SJSA1 (cell line): ENCODE measurements around the gene DGKI. TPM values are rescaled to one million over a fixed set of nuclear protein-coding genes. Genes with fewer than 3 reads are reported as not detected.

Source experiments
- DNase-seq, 2 experiments: peaks; one replicate each; pipeline ENCODE4 v3.0.0-alpha.2; 2015 to 2020; ENCODE audit warnings: low spot score in 2 of 2, low read depth in 1 of 2
- H3K27ac ChIP-seq: fragments of 250-450 bp; sonication (Bioruptor Pico); 2 replicates; pipeline ENCODE4 v1.5.1; 2020; ENCODE audit warnings: mild to moderate bottlenecking, moderate library complexity
- H3K27me3 ChIP-seq: fragments of 250-450 bp; sonication (Bioruptor Pico); replicated peaks from 2 replicates; pipeline ENCODE4 v1.5.1; 2020; ENCODE audit warnings: mild to moderate bottlenecking, moderate library complexity
- H3K36me3 ChIP-seq: fragments of 250-450 bp; sonication (Bioruptor Pico); 2 replicates; pipeline ENCODE4 v1.5.1; 2020; ENCODE audit warnings: mild to moderate bottlenecking
- H3K4me1 ChIP-seq: fragments of 250-450 bp; sonication (Bioruptor Pico); replicated peaks from 2 replicates; pipeline ENCODE4 v1.6.1; 2021; ENCODE audit warnings: mild to moderate bottlenecking
- H3K4me3 ChIP-seq: fragments of 250-450 bp; sonication (Bioruptor Pico); 2 replicates; pipeline ENCODE4 v1.5.1; 2020; ENCODE audit warnings: mild to moderate bottlenecking
- H3K9me3 ChIP-seq: fragments of 250-450 bp; sonication (Bioruptor Pico); replicated peaks from 2 replicates; pipeline ENCODE4 v1.5.1; 2020; ENCODE audit warnings: mild to moderate bottlenecking
- total RNA-seq: library from RNA; depleted of rRNA; stranded (reverse); fragments of >200 nt; shearing (Covaris generic); gene quantifications from 2 replicates; pipeline ENCODE4 v1.2.3, GENCODE V29; 2014

Gene DGKI
- total RNA-seq, 1 experiment from 2014 or later: 1.6 TPM

DNA sequence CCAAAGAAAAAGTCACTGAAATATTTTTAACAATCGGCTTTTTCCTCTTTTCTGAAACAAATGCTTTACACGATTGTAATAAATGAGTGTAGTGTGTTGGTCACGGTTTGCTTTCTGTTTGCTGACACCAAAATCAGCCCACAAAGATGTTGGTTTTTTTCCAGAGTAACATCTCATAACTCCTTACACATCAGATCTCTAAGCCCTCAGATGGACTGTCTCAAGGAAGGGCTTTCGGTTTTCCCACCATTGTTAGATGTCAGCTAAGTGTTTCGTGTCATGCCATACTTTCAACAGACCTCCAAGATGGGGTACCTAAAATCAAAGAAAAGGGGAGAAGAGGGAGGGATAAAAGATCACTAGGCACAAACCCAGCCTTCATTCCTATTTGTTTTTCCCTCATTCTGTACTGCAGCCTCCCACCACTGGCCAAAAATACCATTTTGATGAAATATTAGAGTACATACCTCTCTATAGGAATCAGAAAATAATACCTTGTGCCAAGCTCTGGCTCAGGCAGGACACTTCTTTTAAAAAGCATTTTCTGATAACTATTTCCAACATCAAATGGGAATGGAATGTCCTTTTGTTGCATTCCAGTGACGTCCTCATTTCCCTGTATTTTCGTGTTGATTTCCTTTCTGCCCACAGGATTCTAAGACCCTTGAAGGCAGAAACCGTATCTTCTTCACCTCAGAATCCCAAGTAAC, 159.1 kb downstream of the DGKI start:
- H3K27me3 ChIP-seq: no peaks in the 10 kb centered on the region
- H3K4me1 ChIP-seq: peaks cover 21% of the 10 kb centered on the region
- H3K9me3 ChIP-seq: peaks cover 2% of the 10 kb centered on the region; the same call in 1 of the 2 replicates
- H3K36me3 ChIP-seq: no peaks in the 10 kb centered on the region
- no peak overlapping the region for H3K4me3 ChIP-seq
- H3K27ac ChIP-seq: peak overlapping the region; percentile 81
- peak in 1 of 2 experiments; percentile 54 for DNase-seq

DNA sequence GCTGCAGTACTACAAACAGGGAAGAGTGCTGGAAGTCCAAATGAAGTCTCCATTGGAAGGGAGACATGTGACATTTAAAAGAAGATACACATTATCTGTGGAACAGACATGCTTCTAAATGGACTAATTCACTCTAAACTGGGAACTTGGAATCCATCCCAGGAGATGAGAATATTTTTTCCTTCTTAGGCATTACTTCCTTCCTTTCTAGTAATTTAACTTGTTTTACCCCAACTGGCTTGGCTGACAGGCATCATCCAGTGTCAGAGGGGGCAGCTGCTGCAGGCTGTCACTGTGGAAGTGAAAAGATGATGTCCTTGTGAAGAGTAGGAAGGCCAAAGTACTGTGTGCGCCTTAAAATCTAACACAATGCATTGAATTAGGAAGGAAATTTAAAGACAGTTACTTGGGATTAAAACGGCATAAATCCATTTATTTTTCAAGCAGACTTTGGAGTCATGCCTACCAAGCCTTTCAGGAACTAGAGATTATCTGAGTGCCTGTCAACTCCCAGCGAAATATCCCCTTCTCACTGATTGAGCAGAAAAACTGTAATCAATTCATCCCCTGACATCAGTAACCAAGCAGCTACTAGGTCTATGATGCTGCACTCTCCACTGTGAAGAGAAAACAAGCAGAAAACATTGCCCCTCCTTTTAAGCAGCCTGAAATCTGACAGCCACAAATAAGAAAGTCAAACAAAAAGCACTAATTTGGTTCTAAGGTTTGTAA, 161.2 kb downstream of the DGKI start:
- DNase-seq: no peak

DNA sequence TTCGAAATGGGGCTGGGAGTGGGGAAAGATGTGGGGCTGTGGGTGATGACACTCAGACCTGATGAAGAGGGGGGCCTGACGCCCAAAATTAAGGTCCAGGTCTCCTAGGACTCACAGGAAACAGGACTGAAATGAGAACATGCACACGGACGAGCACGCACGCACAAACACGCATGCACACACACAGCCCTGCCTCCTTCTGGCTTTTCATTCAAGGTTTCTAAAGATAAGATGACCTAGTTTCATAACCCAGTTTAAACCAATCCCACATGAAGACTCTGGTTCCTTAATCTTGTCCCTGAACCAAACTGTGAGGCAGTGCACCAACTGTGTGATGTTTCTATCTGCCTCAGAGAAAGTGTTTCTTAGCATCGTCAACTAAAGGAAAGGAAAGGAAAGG, 162.0 kb downstream of the DGKI start:
- no peak overlapping the region for H3K27ac ChIP-seq

More for the DNA sequence above, 161.2 kb downstream of the DGKI start:
- Histone ChIP-seq H3K4me3 (no peak overlapping the region), H3K27me3 (no peaks in the 10 kb centered on the region), H3K36me3 (no peaks in the 10 kb centered on the region), H3K4me1 (peaks cover 21% of the 10 kb centered on the region), H3K9me3 (peaks cover 2% of the 10 kb centered on the region; the same call in 1 of the 2 replicates), H3K27ac (no peak overlapping the region)

DNA sequence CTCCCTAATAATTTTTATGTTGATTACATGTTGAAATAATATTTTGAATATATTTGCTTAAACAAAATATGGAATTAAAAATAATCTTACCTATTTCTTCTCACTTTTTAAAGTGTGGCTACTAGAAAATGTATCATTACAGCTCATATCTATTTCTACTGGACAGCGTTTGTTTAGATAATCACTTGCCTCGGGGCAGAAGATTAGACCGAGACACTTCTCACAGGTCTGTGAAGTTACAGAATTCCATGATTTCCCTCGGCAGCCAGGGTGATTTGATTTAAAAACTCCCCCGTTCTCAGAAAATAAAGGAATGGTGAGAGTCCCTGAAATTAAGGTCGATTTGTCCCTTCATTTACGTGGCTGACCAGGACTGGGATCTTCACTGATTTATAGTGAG, 162.5 kb downstream of the DGKI start:
- Histone ChIP-seq H3K4me1 (peaks cover 21% of the 10 kb centered on the region), H3K27ac (no peak overlapping the region)
- DNase-seq: no peak

More for the DNA sequence above, 162.0 kb downstream of the DGKI start:
- H3K4me1 ChIP-seq: peaks cover 21% of the 10 kb centered on the region
- H3K27me3 ChIP-seq: no peaks in the 10 kb centered on the region
- no peaks in the 10 kb centered on the region for H3K36me3 ChIP-seq
- H3K4me3 ChIP-seq: no peak overlapping the region
- DNase-seq: no peak
- H3K9me3 ChIP-seq: peaks cover 2% of the 10 kb centered on the region; the same call in 1 of the 2 replicates

DNA sequence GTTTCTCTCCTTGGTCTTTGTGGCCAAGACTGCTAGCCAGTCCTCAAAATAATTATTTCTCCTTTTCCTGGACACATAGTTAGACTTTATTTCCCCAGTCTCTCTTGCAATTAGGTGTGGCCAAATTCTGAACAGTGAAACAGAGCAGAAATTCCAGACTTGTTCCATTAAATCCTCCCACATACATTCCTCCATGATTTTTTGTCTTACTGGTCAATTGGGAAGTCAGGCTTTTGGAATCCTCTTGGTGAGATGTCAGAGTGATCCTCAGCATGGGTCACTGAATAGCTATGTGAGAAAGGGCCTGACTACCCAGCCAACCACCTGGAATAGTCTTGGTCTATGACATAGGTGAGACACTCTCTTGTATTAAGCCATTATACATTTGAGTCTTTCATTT, 164.2 kb downstream of the DGKI start:
- Histone ChIP-seq H3K9me3 (no peaks in the 10 kb centered on the region; the same call in 1 of the 2 replicates), H3K36me3 (no peaks in the 10 kb centered on the region), H3K27ac (no peak overlapping the region), H3K4me1 (peaks cover 12% of the 10 kb centered on the region), H3K4me3 (no peak overlapping the region), H3K27me3 (no peaks in the 10 kb centered on the region)
- DNase-seq: no peak

More for the DNA sequence above, 162.5 kb downstream of the DGKI start:
- H3K9me3 ChIP-seq: peaks cover 2% of the 10 kb centered on the region; the same call in 1 of the 2 replicates
- no peaks in the 10 kb centered on the region for H3K36me3 ChIP-seq
- H3K27me3 ChIP-seq: no peaks in the 10 kb centered on the region
- H3K4me3 ChIP-seq: no peak overlapping the region

DNA sequence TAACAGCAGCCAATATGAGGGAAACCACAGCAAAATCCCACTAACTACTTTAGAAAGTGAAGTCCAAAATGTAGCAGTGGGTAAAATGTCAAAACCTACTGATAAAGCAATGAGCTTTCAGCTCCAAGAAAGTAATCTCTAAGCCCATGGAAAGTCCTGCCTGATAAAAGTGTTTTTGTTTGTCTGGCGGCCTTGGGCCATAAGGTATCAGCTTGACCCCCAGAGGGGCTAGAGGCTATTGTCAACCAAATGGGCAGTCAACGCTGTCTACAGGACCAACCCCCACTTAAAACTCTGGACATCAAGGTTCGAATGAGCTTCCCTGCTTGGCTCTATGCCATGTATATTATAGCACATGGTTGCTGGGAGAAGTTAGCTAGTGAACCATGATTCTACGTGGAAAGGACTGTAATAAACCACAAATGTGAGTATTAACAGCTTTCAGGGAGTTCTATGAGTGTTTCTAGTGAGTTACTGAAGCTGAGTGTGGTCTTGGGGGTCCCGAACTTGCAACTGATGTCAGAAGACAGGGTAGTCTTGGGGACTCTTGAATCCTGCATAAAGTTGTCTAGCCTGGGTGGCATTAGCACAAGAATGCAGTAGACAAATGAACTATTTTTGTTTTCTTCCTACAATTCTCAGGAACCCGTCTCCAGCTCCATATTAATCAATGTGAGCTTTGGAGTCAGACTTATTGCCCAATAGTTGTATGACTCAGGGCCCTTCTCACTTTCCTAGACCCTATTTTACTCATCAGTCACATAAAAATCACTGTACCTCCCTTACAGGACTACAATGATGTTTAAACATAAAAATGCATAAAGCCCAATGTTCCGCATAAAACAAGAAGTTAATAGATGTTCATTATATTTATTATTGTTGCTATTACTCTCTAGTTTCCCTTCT, 164.9 kb downstream of the DGKI start:
- H3K4me1 ChIP-seq: peaks cover 5% of the 10 kb centered on the region
- no peaks in the 10 kb centered on the region; the same call in 1 of the 2 replicates for H3K9me3 ChIP-seq
- H3K4me3 ChIP-seq: no peak overlapping the region
- H3K27me3 ChIP-seq: no peaks in the 10 kb centered on the region
- H3K36me3 ChIP-seq: no peaks in the 10 kb centered on the region
- DNase-seq: no peak
- H3K27ac ChIP-seq: no peak overlapping the region

DNA sequence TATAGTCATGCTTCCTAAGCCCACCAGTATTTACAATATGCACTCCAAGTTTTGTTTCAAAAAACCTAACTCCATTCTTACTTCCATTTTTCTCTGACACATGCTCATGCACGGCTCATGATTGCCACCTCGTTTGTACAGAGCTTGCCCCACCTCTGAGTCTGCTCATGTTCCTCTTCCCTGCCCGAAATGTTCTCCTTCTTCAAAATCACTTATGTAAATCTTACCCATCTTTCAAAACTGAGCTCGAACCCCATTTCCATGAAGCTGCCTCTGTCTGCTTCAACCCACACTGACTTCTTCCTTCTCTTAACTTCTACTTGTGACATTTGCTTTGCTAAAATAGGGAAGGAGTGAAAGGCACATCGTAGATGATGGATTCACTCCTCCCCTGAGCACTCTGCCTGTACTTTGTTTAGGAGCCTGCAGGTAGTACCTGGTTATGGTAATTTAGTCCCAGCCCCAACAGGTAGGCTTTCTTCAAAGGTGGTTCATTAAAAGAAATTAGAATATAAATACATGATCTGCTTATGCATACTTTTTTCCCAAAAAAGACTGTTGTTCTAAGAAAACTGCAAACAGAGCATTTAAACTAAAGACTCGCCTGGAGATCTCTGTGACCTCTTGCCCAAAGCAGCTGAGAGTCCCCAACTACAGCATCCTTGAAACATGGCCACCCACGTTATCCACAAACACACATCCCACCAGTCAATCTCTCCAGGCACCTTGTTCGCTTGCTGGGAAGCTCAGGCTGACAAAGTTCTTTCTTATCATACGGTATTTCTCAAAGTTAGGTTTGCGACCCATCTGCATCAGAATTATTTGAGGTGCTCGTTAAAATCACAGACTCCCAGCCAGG, 172.0 kb downstream of the DGKI start:
- no peak overlapping the region for H3K4me3 ChIP-seq
- no peak overlapping the region for H3K27ac ChIP-seq
- no peaks in the 10 kb centered on the region for H3K9me3 ChIP-seq
- peaks cover 17% of the 10 kb centered on the region for H3K4me1 ChIP-seq
- no peak for DNase-seq
- no peaks in the 10 kb centered on the region for H3K27me3 ChIP-seq
- H3K36me3 ChIP-seq: no peaks in the 10 kb centered on the region

DNA sequence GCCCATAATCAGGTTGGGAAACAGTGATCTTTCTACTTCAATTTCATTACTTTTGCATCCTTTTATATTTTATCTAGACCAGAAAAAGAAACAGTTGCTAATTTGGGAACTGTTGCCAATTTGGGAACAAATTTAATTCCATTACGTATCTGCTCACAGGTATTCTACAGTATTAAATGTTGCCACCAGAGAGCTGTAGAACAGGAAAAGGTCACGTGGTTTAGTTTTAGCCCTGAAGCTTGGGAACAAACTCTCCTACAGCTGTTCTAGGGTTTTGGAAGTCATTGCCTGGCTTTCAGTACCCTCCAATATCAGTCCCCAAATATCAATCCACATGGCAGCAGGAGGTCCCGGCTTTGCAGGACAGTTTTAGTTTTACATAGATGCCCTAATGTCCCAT, 172.7 kb downstream of the DGKI start:
- no peaks in the 10 kb centered on the region for H3K27me3 ChIP-seq
- H3K9me3 ChIP-seq: no peaks in the 10 kb centered on the region
- no peak for DNase-seq
- no peak overlapping the region for H3K4me3 ChIP-seq
- no peak overlapping the region for H3K27ac ChIP-seq
- H3K36me3 ChIP-seq: no peaks in the 10 kb centered on the region
- H3K4me1 ChIP-seq: peaks cover 24% of the 10 kb centered on the region

DNA sequence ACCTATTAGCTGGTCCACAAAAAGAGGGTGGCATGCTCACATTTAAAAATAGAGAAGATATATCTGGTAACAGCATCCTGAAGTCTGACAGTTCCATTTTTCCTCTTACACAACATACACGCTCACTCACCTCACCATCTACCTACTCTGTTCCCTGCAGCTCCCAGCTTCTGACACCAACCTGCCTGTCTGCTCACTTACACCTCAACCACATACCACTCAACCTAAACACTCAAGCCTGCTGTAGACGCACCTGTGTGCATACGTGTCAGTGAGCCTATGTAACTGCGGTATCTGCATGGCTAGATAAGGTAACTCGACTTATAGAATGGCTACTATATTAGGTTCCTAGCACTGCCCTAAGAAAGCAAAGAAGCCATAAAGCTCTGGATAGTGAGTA, 174.9 kb downstream of the DGKI start:
- Histone ChIP-seq H3K4me1 (peaks cover 45% of the 10 kb centered on the region), H3K27me3 (no peaks in the 10 kb centered on the region), H3K4me3 (no peak overlapping the region), H3K9me3 (no peaks in the 10 kb centered on the region), H3K36me3 (no peaks in the 10 kb centered on the region), H3K27ac (no peak overlapping the region)
- no peak for DNase-seq

DNA sequence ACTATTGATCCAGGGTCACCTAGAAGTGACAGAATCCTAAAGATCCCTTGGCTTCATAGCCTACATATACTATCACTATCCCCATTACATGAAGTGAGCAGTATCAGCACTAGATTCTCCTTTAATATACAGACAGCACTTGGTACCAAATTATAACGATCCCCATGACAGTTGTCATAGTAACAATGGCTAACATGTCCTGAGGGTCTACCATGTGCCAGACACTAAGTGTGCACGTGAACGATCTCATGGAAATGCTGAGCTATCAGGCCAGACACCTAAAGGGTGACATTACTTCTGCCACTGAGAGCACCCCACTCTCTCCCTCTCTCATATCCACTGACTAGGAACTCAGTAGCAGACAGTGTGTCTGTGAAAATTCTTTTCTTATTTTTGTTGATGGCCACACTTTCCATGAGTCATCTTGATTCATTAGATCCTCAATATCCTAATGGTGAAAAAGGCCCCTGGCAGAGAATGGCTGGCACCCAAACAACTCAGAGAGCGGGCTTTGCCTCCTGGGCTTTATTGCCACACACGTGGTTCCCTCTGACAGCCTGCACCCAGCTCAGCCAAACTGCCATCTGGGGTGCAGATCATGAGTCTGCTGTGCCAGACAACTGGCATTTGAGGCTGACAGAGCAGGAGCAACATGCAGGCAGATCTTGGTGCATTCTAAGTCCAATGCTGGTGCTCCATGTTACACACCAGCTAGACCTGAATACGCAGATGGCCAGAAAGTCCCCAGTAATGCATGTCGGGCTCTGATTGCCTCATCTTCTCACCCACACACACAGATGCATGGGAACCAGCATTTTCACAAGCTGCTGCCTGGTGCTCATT, 176.3 kb downstream of the DGKI start:
- H3K4me3 ChIP-seq: no peak overlapping the region
- H3K27me3 ChIP-seq: no peaks in the 10 kb centered on the region
- H3K4me1 ChIP-seq: peaks cover 51% of the 10 kb centered on the region
- H3K36me3 ChIP-seq: no peaks in the 10 kb centered on the region
- H3K9me3 ChIP-seq: no peaks in the 10 kb centered on the region
- H3K27ac ChIP-seq: peak overlapping the region; percentile 80
- DNase-seq: peak; percentile 77 to 81

DNA sequence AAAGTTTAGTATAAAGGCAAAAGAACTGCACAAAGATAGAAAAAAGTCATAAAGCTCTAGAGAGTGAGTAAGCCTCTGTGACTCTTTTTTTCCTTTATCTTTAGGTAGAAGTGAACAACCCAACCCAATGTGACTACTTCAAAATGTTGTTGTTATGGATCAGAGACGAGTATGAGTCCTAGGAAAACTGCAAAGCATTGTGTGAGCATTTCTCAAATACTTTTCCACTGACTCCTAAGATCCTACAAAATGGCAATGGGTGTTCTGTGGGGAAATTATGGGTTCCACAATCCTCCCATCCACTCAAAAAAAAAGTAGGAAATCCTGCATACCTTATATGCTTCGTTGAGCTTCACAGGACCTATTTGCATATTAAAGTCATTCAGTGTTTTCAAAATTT, 177.1 kb downstream of the DGKI start:
- peak in 1 of 2 experiments; percentile 66 for DNase-seq
- H3K4me1 ChIP-seq: peaks cover 51% of the 10 kb centered on the region

DNA sequence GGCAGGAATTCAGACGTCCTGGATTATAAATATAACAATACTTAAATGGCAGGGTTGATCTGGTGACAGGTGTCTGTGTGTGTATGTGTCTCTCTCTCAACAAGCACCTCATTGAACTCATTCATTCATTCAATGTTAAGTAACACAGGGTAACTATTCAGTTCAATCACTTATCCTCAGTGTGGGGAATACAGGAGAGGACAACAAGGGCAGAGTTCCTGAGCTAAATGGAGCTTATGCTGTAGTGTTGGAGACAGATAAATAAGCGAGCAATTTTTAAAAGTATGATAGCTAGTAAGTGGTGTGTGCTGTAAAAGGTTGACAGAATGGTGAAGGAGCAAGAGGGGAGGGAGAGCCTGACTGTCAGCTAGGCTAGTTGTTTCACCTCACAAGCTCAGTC, 178.4 kb downstream of the DGKI start:
- Histone ChIP-seq H3K27me3 (no peaks in the 10 kb centered on the region), H3K27ac (peak overlapping the region; percentile 80; the same call in 1 of the 2 replicates), H3K36me3 (no peaks in the 10 kb centered on the region), H3K4me3 (no peak overlapping the region), H3K4me1 (peaks cover 51% of the 10 kb centered on the region), H3K9me3 (no peaks in the 10 kb centered on the region)
- DNase-seq: no peak

More for the DNA sequence above, 177.1 kb downstream of the DGKI start:
- Histone ChIP-seq H3K27ac (peak overlapping the region; percentile 80), H3K9me3 (no peaks in the 10 kb centered on the region), H3K27me3 (no peaks in the 10 kb centered on the region), H3K4me3 (no peak overlapping the region), H3K36me3 (no peaks in the 10 kb centered on the region)
